ENCODE data around the gene PDE6A.

PDE6A gene

DNA sequence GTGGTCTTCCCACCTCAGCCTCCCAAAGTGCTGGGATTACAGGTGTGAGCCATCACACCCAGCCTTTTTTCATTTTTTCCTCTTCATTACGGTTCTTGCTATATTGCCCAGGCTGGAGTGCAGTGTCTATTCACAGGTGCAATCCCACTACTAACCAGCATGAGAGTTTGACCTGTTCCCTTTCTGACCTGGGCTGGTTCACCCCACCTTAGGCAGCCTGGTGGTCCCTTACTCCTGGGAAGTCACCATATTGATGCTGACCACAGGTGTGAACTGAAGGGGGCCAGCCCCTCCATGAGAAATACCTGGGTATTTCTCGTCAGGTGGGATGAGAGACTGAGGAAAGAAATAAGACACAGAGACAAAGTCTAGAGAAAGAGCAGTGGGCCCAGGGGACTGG lies 2.4 kb downstream of the PDE6A start:
- H3K4me1 Mint-ChIP-seq (ENCODE audit: low read depth) = peaks cover 55% of the 10 kb centered on the region
- no peak overlapping the region for H3K4me3 Mint-ChIP-seq
- intact Hi-C loops (cut with micrococcal nuclease) = no loop called here
- no peaks in the 10 kb centered on the region for H3K36me3 Mint-ChIP-seq (ENCODE audit: low read depth)
- H3K27me3 Mint-ChIP-seq = no peaks in the 10 kb centered on the region
- no peaks in the 10 kb centered on the region for H3K9me3 Mint-ChIP-seq
- H3K27ac Mint-ChIP-seq = no peak overlapping the region

DNA sequence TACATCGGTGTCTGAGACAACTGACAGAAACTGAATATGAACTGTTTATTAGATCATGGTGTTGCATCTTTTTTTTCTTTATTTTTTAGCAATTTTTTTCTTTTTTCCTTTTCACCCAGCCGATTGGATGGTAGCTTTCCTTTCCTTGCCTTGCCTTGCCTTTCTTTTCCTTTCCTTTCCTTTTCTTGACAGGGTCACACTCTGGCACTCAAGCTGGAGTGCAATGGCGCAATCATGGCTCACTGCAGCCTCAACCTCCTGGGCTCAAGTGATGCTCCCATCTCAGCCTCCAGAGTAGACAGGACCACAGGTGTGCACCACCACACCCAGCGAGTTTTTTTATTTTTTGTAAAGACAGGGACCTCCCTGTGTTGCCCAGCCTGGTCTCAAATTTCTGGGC lies 2.8 kb downstream of the PDE6A start:
- intact Hi-C loops (cut with micrococcal nuclease) = no loop called here
- Mint-ChIP-seq H3K9me3 (no peaks in the 10 kb centered on the region), H3K36me3 (ENCODE audit: low read depth) (no peaks in the 10 kb centered on the region), H3K4me3 (no peak overlapping the region), H3K4me1 (ENCODE audit: low read depth) (peaks cover 59% of the 10 kb centered on the region), H3K27me3 (no peaks in the 10 kb centered on the region), H3K27ac (no peak overlapping the region)

DNA sequence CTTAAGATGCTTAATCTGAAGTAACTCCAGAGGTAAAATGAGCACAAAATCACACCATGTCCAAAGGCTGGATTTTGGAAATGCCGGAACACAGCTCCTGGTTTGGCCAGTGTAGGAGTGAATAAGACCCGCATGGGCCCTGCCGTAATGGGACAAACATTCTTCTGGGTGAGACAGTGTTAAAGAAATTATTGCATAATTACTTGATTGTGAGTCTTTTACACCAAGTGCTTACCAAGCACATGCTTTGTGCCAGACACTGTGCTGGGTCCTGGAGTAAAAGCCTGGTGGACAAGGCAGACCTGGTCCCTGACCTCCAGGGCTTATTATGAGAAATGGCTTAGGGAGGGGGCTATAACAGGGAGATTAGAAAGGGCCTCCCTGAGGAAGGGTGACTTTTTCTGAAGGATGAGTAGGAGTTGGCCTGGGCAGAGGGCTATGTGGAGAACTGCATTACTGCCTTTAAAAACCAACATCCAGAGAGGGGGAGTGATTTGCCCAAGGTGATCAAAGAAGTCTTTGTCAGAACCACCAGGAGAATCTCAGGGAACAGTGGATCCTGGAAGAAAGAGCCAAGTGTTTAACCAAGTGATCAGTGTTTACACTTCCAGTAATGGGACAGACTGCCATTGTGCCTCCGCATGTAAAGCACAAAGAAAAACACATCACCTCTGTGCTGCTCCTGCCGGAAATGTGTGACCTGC lies 3.5 kb downstream of the PDE6A start:
- Mint-ChIP-seq H3K27ac (no peak overlapping the region), H3K4me1 (ENCODE audit: low read depth) (peaks cover 61% of the 10 kb centered on the region)
- intact Hi-C loops (cut with micrococcal nuclease) = no loop called here

DNA sequence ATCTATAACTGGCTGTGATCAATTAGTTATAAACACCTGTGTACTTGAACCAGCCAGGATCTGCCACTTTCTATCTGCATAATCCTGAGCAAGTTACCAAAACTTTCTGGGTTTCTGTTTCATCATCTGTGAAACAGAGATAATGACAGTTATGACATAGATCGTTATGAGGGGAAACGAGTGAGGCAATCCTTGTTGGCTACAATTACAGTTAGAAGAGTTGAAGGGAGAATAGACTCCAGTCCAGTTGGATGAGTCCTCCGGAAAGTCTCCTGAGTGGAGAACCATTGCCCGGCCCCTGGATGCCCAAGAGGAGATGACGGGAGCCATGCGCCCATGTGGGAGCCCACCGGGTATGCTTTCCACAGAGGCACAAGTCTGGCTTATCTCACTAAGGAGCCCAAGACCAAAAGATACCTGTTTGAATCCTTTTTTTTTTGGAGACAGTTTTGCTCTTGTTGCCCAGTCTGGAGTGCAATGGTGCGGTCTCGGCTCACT lies 4.5 kb downstream of the PDE6A start:
- no peak overlapping the region for H3K27ac Mint-ChIP-seq
- H3K4me3 Mint-ChIP-seq = no peak overlapping the region
- no peaks in the 10 kb centered on the region for H3K27me3 Mint-ChIP-seq
- no peaks in the 10 kb centered on the region for H3K9me3 Mint-ChIP-seq
- H3K4me1 Mint-ChIP-seq (ENCODE audit: low read depth) = peaks cover 65% of the 10 kb centered on the region
- H3K36me3 Mint-ChIP-seq (ENCODE audit: low read depth) = no peaks in the 10 kb centered on the region
- intact Hi-C loops (cut with micrococcal nuclease) = no loop called here

More for the DNA sequence above, 3.5 kb downstream of the PDE6A start:
- H3K27me3 Mint-ChIP-seq = no peaks in the 10 kb centered on the region
- H3K9me3 Mint-ChIP-seq = no peaks in the 10 kb centered on the region
- H3K36me3 Mint-ChIP-seq (ENCODE audit: low read depth) = no peaks in the 10 kb centered on the region
- H3K4me3 Mint-ChIP-seq = no peak overlapping the region

DNA sequence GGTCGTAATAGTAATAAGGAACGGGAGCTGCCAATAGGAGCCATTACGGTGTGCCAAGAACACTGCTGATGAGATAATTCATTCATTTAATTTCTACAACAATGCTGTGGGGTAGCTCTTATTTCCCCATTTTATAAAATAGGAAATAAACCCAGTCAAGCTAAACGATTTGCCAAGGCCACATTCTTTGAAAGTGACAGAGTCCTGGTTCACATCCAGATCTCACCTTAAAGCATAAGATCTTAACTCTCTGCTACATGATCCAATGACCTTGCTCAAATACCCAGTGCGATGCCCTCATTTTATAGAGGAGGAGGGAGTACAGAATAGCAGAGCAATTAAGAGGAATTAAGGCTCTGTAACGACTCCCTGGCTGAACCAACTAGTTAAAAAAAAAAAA lies 5.0 kb downstream of the PDE6A start:
- no peak overlapping the region for H3K27ac Mint-ChIP-seq
- H3K4me1 Mint-ChIP-seq (ENCODE audit: low read depth) = peaks cover 70% of the 10 kb centered on the region
- no peaks in the 10 kb centered on the region for H3K27me3 Mint-ChIP-seq
- intact Hi-C loops (cut with micrococcal nuclease) = no loop called here
- no peaks in the 10 kb centered on the region for H3K36me3 Mint-ChIP-seq (ENCODE audit: low read depth)
- no peaks in the 10 kb centered on the region for H3K9me3 Mint-ChIP-seq
- H3K4me3 Mint-ChIP-seq = no peak overlapping the region

DNA sequence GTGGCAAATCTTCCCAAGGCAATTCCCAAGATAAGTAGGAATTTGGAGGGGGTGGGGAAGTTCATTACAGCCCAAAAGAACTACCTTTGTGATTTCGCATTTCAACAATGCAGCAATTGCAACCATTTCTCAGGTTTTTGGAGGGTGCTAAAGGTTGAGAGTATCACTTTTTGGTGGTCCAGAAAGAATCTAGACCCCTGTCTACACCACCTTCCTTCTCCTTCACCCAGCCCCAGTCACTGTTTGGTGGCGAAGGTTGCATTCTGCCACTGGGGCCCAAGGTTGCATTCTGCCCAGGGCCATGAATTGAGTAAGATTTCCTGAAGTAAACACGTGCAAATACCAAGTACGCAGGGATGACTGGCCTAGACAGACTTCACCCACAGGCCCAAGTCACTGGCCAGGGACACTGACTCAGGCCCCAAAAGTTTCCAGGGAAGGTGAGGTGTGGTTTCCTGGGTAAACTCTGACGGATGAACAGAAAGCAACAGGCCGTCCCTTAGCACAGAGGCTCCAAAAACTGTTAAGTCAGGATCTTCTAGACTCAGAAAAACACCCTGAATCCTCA lies 5.7 kb downstream of the PDE6A start:
- Mint-ChIP-seq H3K4me3 (no peak overlapping the region), H3K36me3 (ENCODE audit: low read depth) (no peaks in the 10 kb centered on the region), H3K9me3 (no peaks in the 10 kb centered on the region), H3K4me1 (ENCODE audit: low read depth) (peaks cover 71% of the 10 kb centered on the region), H3K27me3 (no peaks in the 10 kb centered on the region), H3K27ac (no peak overlapping the region)
- intact Hi-C loops (cut with micrococcal nuclease) = no loop called here

DNA sequence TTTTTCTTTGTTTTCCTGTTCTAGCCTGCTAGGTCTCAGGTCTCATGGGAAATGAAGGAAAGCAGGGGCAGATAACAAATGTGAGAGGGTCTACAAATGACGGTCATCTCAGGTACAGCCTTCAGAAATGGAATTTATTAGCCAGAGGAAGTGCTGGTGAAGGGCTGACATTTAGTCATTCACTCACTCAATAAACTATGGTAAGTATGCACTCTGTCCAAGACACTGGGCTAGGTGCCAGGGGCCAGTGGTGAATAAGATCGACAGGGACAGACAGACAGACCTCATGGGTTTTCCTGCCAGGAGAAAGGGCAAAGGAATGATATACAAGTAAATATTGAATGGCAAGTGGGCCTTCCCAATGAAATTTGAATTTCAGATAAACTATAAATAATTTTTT lies 6.3 kb downstream of the PDE6A start:
- Mint-ChIP-seq H3K36me3 (ENCODE audit: low read depth) (no peaks in the 10 kb centered on the region), H3K4me1 (ENCODE audit: low read depth) (peaks cover 71% of the 10 kb centered on the region), H3K4me3 (no peak overlapping the region), H3K27ac (no peak overlapping the region), H3K9me3 (no peaks in the 10 kb centered on the region), H3K27me3 (no peaks in the 10 kb centered on the region)
- intact Hi-C loops (cut with micrococcal nuclease) = no loop called here

DNA sequence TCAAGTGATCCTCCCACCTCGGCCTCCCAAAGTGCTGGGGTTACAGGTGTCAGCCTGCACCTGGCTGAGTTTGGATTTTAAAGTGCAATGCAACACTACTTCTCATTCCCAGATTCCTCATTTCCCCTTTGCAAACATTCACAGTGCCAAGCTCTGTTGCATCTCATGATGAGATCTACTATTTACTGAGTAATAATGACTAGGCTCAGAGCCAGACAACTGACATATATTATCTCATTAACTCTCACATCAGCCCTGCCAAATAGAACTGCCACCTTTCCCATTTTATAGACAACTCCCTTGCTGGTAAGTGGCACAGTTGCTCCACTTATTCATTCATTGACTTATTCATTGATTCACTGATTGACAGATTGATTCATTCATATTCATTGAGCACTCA lies 7.0 kb downstream of the PDE6A start:
- peaks cover 66% of the 10 kb centered on the region for H3K4me1 Mint-ChIP-seq (ENCODE audit: low read depth)
- H3K4me3 Mint-ChIP-seq = no peak overlapping the region
- H3K9me3 Mint-ChIP-seq = no peaks in the 10 kb centered on the region
- no peaks in the 10 kb centered on the region for H3K27me3 Mint-ChIP-seq
- no peaks in the 10 kb centered on the region for H3K36me3 Mint-ChIP-seq (ENCODE audit: low read depth)
- H3K27ac Mint-ChIP-seq = no peak overlapping the region
- intact Hi-C loops (cut with micrococcal nuclease) = no loop called here

DNA sequence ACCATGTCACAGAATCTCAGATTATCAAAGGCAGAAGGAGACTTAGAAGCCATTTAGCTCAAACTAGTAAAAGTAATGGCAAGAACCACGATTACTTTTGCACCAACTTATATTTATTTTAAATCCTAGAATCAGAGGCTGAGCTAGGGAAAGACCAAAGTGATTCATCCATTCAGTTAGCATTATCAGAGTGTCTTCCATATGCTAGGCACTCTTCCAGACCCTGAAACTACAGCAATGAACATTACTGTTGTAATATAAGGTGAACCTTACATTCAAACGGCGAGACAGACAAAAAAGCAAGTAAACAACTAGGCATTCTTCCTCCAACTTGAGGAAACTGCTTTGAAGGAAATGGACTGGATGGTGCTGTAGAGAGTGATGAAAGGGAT lies 7.9 kb downstream of the PDE6A start:
- intact Hi-C loops (cut with micrococcal nuclease) = no loop called here
- H3K27ac Mint-ChIP-seq = no peak overlapping the region

DNA sequence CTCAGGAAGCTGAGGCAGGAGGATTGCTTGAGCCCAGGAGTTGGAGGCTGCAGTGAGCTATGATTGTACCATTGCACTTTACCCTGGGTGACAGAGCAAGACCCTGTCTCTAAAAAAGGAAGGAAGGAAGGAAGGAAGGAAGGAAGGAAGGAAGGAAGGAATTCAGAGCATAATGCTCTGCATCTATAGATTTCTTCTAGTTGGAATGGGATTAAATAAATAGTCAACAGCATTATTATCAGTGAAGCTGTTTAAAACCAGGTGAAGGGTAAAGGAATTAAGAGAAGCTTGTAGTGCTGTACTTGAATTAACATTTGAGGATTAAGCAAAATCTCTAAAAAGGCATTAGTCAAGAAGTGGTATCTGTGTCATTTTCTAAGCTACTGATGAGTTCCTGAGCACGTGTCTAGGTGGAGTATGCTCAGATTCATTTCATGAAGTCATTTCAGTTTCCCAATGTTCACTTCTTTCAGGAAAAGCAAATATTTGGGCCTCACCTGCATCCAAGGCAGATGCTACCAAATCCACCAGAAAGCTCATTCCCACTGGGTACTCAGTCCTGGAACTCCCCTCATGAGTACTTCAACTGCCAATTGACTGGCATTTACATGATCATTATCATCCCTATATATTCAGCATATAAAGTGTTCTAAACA lies 8.4 kb downstream of the PDE6A start:
- intact Hi-C loops (cut with micrococcal nuclease) = no loop called here
- no peaks in the 10 kb centered on the region for H3K36me3 Mint-ChIP-seq (ENCODE audit: low read depth)
- no peak overlapping the region for H3K4me3 Mint-ChIP-seq
- no peaks in the 10 kb centered on the region for H3K9me3 Mint-ChIP-seq
- peaks cover 4% of the 10 kb centered on the region for H3K27me3 Mint-ChIP-seq
- H3K27ac Mint-ChIP-seq = no peak overlapping the region
- H3K4me1 Mint-ChIP-seq (ENCODE audit: low read depth) = peaks cover 54% of the 10 kb centered on the region

More for the DNA sequence above, 7.9 kb downstream of the PDE6A start:
- H3K9me3 Mint-ChIP-seq = no peaks in the 10 kb centered on the region
- H3K27me3 Mint-ChIP-seq = peaks cover 4% of the 10 kb centered on the region
- H3K4me1 Mint-ChIP-seq (ENCODE audit: low read depth) = peaks cover 57% of the 10 kb centered on the region
- H3K36me3 Mint-ChIP-seq (ENCODE audit: low read depth) = no peaks in the 10 kb centered on the region
- H3K4me3 Mint-ChIP-seq = no peak overlapping the region

DNA sequence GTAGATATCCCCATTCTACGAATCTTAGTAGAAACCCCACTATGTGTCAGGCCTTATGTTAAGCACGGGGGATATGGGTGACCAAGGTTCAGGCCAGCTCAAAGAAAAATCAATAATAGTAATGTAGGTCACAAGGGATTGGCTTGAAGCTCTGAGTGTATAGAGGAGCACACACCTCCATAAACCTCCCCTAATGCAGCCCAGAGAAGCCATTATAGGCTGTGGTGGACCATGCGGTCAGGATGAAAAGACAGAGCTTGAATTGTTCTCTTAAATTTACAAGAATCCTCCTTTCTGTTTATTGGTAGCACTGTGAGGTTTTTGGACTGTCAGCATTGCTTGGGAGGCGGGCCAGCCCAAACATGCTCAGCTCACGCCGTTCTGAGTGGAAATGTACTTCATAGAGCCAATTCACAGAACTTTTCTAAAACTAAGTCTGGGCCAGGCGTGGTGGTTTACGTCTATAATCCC lies 9.1 kb downstream of the PDE6A start:
- H3K27ac Mint-ChIP-seq = no peak overlapping the region
- H3K27me3 Mint-ChIP-seq = peaks cover 6% of the 10 kb centered on the region
- intact Hi-C loops (cut with micrococcal nuclease) = no loop called here

DNA sequence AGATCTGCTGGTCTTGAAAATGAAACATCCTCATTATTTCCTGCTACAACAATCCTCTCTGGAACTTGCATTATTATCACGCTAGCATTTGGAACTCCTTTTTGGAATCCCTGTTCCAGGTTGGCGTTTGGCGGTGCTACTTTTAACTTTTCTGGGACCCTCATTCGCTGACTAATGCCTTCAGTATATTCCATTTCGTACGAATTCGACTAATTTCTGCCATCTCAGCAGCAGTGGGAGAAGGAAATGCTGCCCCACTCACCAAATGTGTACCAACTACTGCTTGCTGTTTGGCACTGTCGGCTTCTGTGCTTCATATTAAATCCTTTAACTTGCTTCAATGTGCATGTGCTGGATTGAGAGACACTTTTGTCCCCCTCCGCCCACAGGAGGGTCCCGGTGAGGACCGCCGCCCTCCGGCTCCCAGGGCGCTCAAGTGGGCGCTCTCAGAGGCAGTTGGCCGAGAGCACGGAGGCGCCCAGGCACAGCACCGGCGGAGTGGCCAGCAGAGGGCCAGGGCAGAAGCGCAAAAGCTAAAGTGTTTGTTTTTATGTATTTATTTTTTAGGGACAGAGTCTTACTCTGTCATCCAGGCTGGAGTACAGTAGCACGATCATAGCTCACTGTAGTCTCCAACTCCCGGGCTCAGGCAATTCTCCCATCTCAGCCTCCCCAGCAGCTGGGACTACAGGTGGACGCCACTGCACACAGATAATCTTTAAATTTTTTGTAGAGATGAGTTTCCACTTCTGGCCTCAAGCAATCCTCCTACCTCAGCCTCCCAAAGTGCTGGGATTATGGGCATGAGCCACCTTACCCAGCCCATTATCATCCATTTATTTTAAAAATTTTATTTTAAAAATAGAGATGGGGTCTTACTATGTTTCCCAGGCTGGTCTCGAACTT lies 11.9 kb downstream of the PDE6A start:
- Mint-ChIP-seq H3K36me3 (ENCODE audit: low read depth) (no peaks in the 10 kb centered on the region), H3K4me3 (peak overlapping the region; percentile 54), H3K9me3 (no peaks in the 10 kb centered on the region), H3K27ac (no peak overlapping the region), H3K4me1 (ENCODE audit: low read depth) (peaks cover 22% of the 10 kb centered on the region), H3K27me3 (peaks cover 6% of the 10 kb centered on the region)
- intact Hi-C loops (cut with micrococcal nuclease) = no loop called here

More for the DNA sequence above, 9.1 kb downstream of the PDE6A start:
- Mint-ChIP-seq H3K4me1 (ENCODE audit: low read depth) (peaks cover 48% of the 10 kb centered on the region), H3K4me3 (no peak overlapping the region), H3K9me3 (no peaks in the 10 kb centered on the region), H3K36me3 (ENCODE audit: low read depth) (no peaks in the 10 kb centered on the region)

DNA sequence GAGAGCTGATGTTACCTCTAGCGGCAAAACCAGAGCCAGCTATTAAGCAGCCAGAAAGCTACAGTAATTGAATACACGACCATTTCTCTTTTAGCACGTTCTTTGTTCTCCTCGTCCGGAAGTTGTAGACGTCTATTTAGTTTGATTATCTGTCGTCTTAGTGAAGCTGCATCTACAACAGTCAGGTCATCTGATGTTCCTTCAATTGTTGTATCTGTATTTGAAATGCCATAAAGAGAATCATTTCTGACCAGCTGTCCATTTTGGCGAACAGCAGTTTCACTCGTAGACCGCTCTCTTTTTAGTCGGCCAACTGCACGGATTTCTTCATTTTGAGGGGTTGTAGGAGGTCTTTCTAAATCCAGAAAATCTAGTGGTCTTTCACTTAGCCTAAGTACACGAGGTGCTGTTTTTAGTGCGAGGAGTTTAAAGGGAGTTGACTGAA lies 12.6 kb downstream of the PDE6A start:
- intact Hi-C loops (cut with micrococcal nuclease) = no loop called here
- Mint-ChIP-seq H3K4me3 (no peak overlapping the region), H3K27me3 (peaks cover 6% of the 10 kb centered on the region), H3K4me1 (ENCODE audit: low read depth) (peaks cover 15% of the 10 kb centered on the region), H3K9me3 (no peaks in the 10 kb centered on the region), H3K27ac (no peak overlapping the region), H3K36me3 (ENCODE audit: low read depth) (no peaks in the 10 kb centered on the region)

Measured in dendritic cell treated with granulocyte-macrophage colony-stimulating factor and Interleukin-4, amounts not matched to agents 40 ng/mL and 50 ng/mL, for 4 days (primary cell).